ENCODE data around the gene PARD3. TPM values are rescaled to one million over a fixed set of nuclear protein-coding genes. Genes with fewer than 3 reads are reported as not detected.

PARD3 gene
- total RNA-seq, 2 experiments from 2014 or later: 0.53 to 0.71 TPM

- DNase-seq: no peak
- ChIA-PET CTCF (no interaction called here), POLR2A (no interaction called here)
- Histone ChIP-seq H3K27ac (ENCODE audit: low read depth in 1 of 2, low read length in 2 of 2) (no peak overlapping the region), H3K36me3 (ENCODE audit: insufficient read depth, low read length) (no peaks in the 10 kb centered on the region), H3K4me3 (ENCODE audit: low read length) (no peak overlapping the region), H3K4me1 (ENCODE audit: insufficient read depth, low read length) (no peaks in the 10 kb centered on the region), H3K9me3 (ENCODE audit: control insufficient read depth in 1 of 2, insufficient read depth in 1 of 2, low read length in 2 of 2) (peaks cover 5 to 23% of the 10 kb centered on the region in 2 experiments), H3K27me3 (ENCODE audit: control insufficient read depth in 1 of 2, insufficient read depth in 2 of 2, low read length in 2 of 2) (no peaks in the 10 kb centered on the region)
- TF ChIP-seq CTCF (IDR thresholded peaks at IDR 0.05): no peak
- H3K9me3 Mint-ChIP-seq: peaks cover 7% of the 10 kb centered on the region
- no peaks in the 10 kb centered on the region for H3K27me3 Mint-ChIP-seq
- intact Hi-C loops (cut with DNase I, micrococcal nuclease): no loop called here
- no peak for ATAC-seq (ENCODE audit: poor library complexity)
- no peak overlapping the region for H3K4me3 Mint-ChIP-seq
- H3K36me3 Mint-ChIP-seq (ENCODE audit: low read depth): no peaks in the 10 kb centered on the region
- no peak overlapping the region for H3K27ac Mint-ChIP-seq
- no peaks in the 10 kb centered on the region for H3K4me1 Mint-ChIP-seq (ENCODE audit: low read depth)
Measured at GRCh38 chr10:34080485-34081346, 734.4 kb downstream of the PARD3 start.

DNA sequence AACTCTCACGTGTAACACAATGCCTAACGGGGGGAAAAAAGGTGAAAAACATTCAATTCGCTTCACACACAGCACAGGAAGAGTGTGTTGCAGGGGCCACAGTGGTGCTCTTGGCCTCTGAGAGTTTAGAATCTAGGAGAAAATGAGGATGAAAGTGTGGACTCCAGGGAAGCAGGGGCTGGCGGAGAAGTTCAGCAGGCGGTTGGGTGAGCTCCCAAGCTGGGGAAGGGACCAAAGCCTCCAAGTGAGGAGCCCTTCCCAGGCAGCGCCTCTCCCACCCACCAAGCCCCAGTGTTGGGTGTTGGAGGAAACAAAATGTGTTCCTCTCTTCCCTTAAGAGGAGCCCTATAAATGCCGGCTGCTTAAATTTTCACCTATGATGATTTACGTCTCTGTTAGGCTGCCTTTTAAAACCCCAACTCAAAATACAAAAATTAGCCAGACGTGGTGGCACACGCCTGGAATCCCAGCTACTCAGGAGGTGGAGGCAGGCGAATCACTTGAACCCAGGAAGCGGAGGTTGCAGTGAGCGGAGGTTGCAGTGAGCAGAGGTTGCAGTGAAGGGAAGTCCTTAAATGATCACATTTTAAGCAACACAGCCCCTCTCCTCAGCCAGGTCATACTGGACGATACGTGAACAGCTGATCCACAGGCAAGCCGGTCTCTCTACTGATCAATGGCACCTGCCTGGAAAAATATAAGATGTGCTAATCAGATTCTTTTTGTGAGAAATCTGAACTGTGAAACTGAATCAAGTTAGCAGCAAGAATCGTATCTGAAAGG lies 735.2 kb downstream of the PARD3 start:
- no peak overlapping the region for H3K27ac ChIP-seq (ENCODE audit: low read depth in 1 of 2, low read length in 2 of 2)
- no peaks in the 10 kb centered on the region for H3K4me1 ChIP-seq (ENCODE audit: insufficient read depth, low read length)
- H3K36me3 ChIP-seq (ENCODE audit: insufficient read depth, low read length): no peaks in the 10 kb centered on the region
- H3K4me1 Mint-ChIP-seq (ENCODE audit: low read depth): no peaks in the 10 kb centered on the region
- POLR2A ChIA-PET: no interaction called here
- H3K9me3 ChIP-seq (ENCODE audit: control insufficient read depth in 1 of 2, insufficient read depth in 1 of 2, low read length in 2 of 2): peaks cover 5 to 29% of the 10 kb centered on the region in 2 experiments
- H3K27me3 ChIP-seq (ENCODE audit: control insufficient read depth in 1 of 2, insufficient read depth in 2 of 2, low read length in 2 of 2): no peaks in the 10 kb centered on the region
- H3K27ac Mint-ChIP-seq: no peak overlapping the region
- H3K4me3 ChIP-seq (ENCODE audit: low read length): no peak overlapping the region
- peaks cover 7% of the 10 kb centered on the region for H3K9me3 Mint-ChIP-seq
- no peak for TF ChIP-seq CTCF (IDR thresholded peaks at IDR 0.05)
- ATAC-seq (ENCODE audit: poor library complexity) (no peak), DNase-seq (no peak)
- no peaks in the 10 kb centered on the region for H3K36me3 Mint-ChIP-seq (ENCODE audit: low read depth)
- no peaks in the 10 kb centered on the region for H3K27me3 Mint-ChIP-seq
- intact Hi-C loops (cut with DNase I, micrococcal nuclease): no loop called here
- no peak overlapping the region for H3K4me3 Mint-ChIP-seq
- CTCF ChIA-PET: no interaction called here

- no peaks in the 10 kb centered on the region for H3K36me3 Mint-ChIP-seq (ENCODE audit: low read depth)
- ChIA-PET CTCF (interaction anchor here (0.8 kb wide), 1 partner anchor 17 kb away, joined by 3 read pairs; no protein-coding TSS in a partner anchor), POLR2A (no interaction called here)
- TF ChIP-seq CTCF (IDR thresholded peaks at IDR 0.05): no peak
- no peak overlapping the region for H3K4me3 Mint-ChIP-seq
- Histone ChIP-seq H3K4me3 (ENCODE audit: low read length) (no peak overlapping the region), H3K27me3 (ENCODE audit: control insufficient read depth in 1 of 2, insufficient read depth in 2 of 2, low read length in 2 of 2) (no peaks in the 10 kb centered on the region), H3K9me3 (ENCODE audit: control insufficient read depth in 1 of 2, insufficient read depth in 1 of 2, low read length in 2 of 2) (peaks cover 5 to 29% of the 10 kb centered on the region in 2 experiments), H3K36me3 (ENCODE audit: insufficient read depth, low read length) (no peaks in the 10 kb centered on the region), H3K4me1 (ENCODE audit: insufficient read depth, low read length) (no peaks in the 10 kb centered on the region), H3K27ac (ENCODE audit: low read depth in 1 of 2, low read length in 2 of 2) (no peak overlapping the region)
- H3K4me1 Mint-ChIP-seq (ENCODE audit: low read depth): no peaks in the 10 kb centered on the region
- no peak overlapping the region for H3K27ac Mint-ChIP-seq
- ATAC-seq (ENCODE audit: poor library complexity) (no peak), DNase-seq (no peak)
- no peaks in the 10 kb centered on the region for H3K27me3 Mint-ChIP-seq
- H3K9me3 Mint-ChIP-seq: peaks cover 7% of the 10 kb centered on the region
- intact Hi-C loops (cut with DNase I, micrococcal nuclease): no loop called here
Measured at GRCh38 chr10:34078745-34079470, 736.2 kb downstream of the PARD3 start.
